Cardiac atrium fibroblast (primary cell): ENCODE data around the gene ADD3. TPM values are rescaled to one million over a fixed set of nuclear protein-coding genes. Genes with fewer than 3 reads are reported as not detected.

Experiments used
- total RNA-seq: library from RNA; depleted of rRNA; stranded (reverse); fragments of >200 nt; gene quantifications from 2 replicates; pipeline ENCODE4 v1.2.3, GENCODE V29; 2015

The ADD3 gene
- total RNA-seq: 191 and 202 TPM in 2 replicates

GRCh38 chr10:110007701-110008517 lies at the start of gene ADD3:
Gene ADD3, plus strand, starts transcription at chr10:110007984. Its CDS starts 92,670 bp downstream, at chr10:110100654.

Other genes with a start within 250 kb of the ADD3 start
- gene XPNPEP1, start 84.5 kb upstream of the ADD3 start, total RNA-seq: 87.8 and 97.7 TPM in 2 replicates
- gene MXI1, start 199.6 kb downstream of the ADD3 start, total RNA-seq: 31.2 and 32.1 TPM in 2 replicates